Measurements from ENCODE around the gene NUDCD3.

Gene NUDCD3

GRCh38 chr7:44396496-44396895, 94.0 kb downstream of the NUDCD3 start:
- no peak for TF ChIP-seq JUND (IDR thresholded peaks at IDR 0.05; ENCODE audit: low read depth)
- in situ Hi-C loops (cut with HindIII; ENCODE audit: low pct_unique_long_range_greater_than_20kb, low sequenced_read_pairs): no loop called here
- DNase-seq (ENCODE audit: low read depth in 1 of 2, low spot score in 1 of 2): no peak

- DNase-seq (ENCODE audit: low read depth in 1 of 2, low spot score in 1 of 2): no peak
- TF ChIP-seq JUND (IDR thresholded peaks at IDR 0.05; ENCODE audit: low read depth): no peak
- in situ Hi-C loops (cut with HindIII; ENCODE audit: low pct_unique_long_range_greater_than_20kb, low sequenced_read_pairs): no loop called here
Observed at GRCh38 chr7:44395067-44395466, 95.4 kb downstream of the NUDCD3 start.

GRCh38 chr7:44394636-44395035, 95.8 kb downstream of the NUDCD3 start:
- no peak for TF ChIP-seq JUND (IDR thresholded peaks at IDR 0.05; ENCODE audit: low read depth)
- in situ Hi-C loops (cut with HindIII; ENCODE audit: low pct_unique_long_range_greater_than_20kb, low sequenced_read_pairs): no loop called here
- DNase-seq (ENCODE audit: low read depth in 1 of 2, low spot score in 1 of 2): no peak

- in situ Hi-C loops (cut with HindIII; ENCODE audit: low pct_unique_long_range_greater_than_20kb, low sequenced_read_pairs): no loop called here
- TF ChIP-seq JUND (IDR thresholded peaks at IDR 0.05; ENCODE audit: low read depth): no peak
- no peak for DNase-seq (ENCODE audit: low read depth in 1 of 2, low spot score in 1 of 2)
Observed at GRCh38 chr7:44394112-44394447, 96.4 kb downstream of the NUDCD3 start.

- DNase-seq (ENCODE audit: low read depth in 1 of 2, low spot score in 1 of 2): no peak
- TF ChIP-seq JUND (IDR thresholded peaks at IDR 0.05; ENCODE audit: low read depth): no peak
- in situ Hi-C loops (cut with HindIII; ENCODE audit: low pct_unique_long_range_greater_than_20kb, low sequenced_read_pairs): no loop called here
Observed at GRCh38 chr7:44393238-44394111, 97.0 kb downstream of the NUDCD3 start.

- DNase-seq (ENCODE audit: low read depth in 1 of 2, low spot score in 1 of 2): no peak
- in situ Hi-C loops (cut with HindIII; ENCODE audit: low pct_unique_long_range_greater_than_20kb, low sequenced_read_pairs): no loop called here
- TF ChIP-seq JUND (IDR thresholded peaks at IDR 0.05; ENCODE audit: low read depth): no peak
Observed at GRCh38 chr7:44392618-44393010, 97.8 kb downstream of the NUDCD3 start.

GRCh38 chr7:44391746-44392617, 98.5 kb downstream of the NUDCD3 start:
- in situ Hi-C loops (cut with HindIII; ENCODE audit: low pct_unique_long_range_greater_than_20kb, low sequenced_read_pairs): no loop called here
- no peak for TF ChIP-seq JUND (IDR thresholded peaks at IDR 0.05; ENCODE audit: low read depth)

GRCh38 chr7:44391171-44391570, 99.3 kb downstream of the NUDCD3 start:
- no peak for DNase-seq (ENCODE audit: low read depth in 1 of 2, low spot score in 1 of 2)
- TF ChIP-seq JUND (IDR thresholded peaks at IDR 0.05; ENCODE audit: low read depth): no peak
- in situ Hi-C loops (cut with HindIII; ENCODE audit: low pct_unique_long_range_greater_than_20kb, low sequenced_read_pairs): no loop called here

More at GRCh38 chr7:44391746-44392617, 98.5 kb downstream of the NUDCD3 start:
- DNase-seq (ENCODE audit: low read depth in 1 of 2, low spot score in 1 of 2): no peak

GRCh38 chr7:44390701-44391100, 99.8 kb downstream of the NUDCD3 start:
- in situ Hi-C loops (cut with HindIII; ENCODE audit: low pct_unique_long_range_greater_than_20kb, low sequenced_read_pairs): no loop called here
- no peak for TF ChIP-seq JUND (IDR thresholded peaks at IDR 0.05; ENCODE audit: low read depth)
- no peak for DNase-seq (ENCODE audit: low read depth in 1 of 2, low spot score in 1 of 2)

- in situ Hi-C loops (cut with HindIII; ENCODE audit: low pct_unique_long_range_greater_than_20kb, low sequenced_read_pairs): no loop called here
- DNase-seq (ENCODE audit: low read depth in 1 of 2, low spot score in 1 of 2): no peak
- TF ChIP-seq JUND (IDR thresholded peaks at IDR 0.05; ENCODE audit: low read depth): no peak
Observed at GRCh38 chr7:44388089-44388970, 102.1 kb downstream of the NUDCD3 start.

- TF ChIP-seq JUND (IDR thresholded peaks at IDR 0.05; ENCODE audit: low read depth): no peak
- DNase-seq (ENCODE audit: low read depth in 1 of 2, low spot score in 1 of 2): no peak
- in situ Hi-C loops (cut with HindIII; ENCODE audit: low pct_unique_long_range_greater_than_20kb, low sequenced_read_pairs): no loop called here
Observed at GRCh38 chr7:44387389-44387788, 103.1 kb downstream of the NUDCD3 start.
